GM10248 (cell line): ENCODE results near the gene SLC6A18.

Source experiments
- CTCF ChIA-PET: fragments of 300-600 bp; sonication (Branson Sonifier 250); formaldehyde crosslinking; extraction: SDS; loops from one replicate; lab custom pipeline; 2021; ENCODE audit warnings: antibody characterized with exemption; lab: Yijun Ruan, JAX
- POLR2A ChIA-PET: fragments of 350-650 bp; sonication (Branson Sonifier 250); formaldehyde crosslinking; extraction: SDS; loops from one replicate; lab custom pipeline; 2020; ENCODE audit warnings: antibody characterized with exemption; lab: Yijun Ruan, JAX
- DNase-seq: peaks from one replicate; pipeline ENCODE4 v3.0.0; 2012; ENCODE audit errors: extremely low spot score
- CTCF ChIP-seq: IDR thresholded peaks from 2 replicates; pipeline ENCODE4 v1.5.1; 2012; ENCODE audit warnings: mild to moderate bottlenecking, low read depth; ENCODE audit errors: extremely low read depth, missing control alignments, control extremely low read depth

SLC6A18 gene

GRCh38 chr5:1201327-1202025 lies 23.7 kb upstream of the SLC6A18 start, which contains the start of gene SLC6A19:
TSS of gene SLC6A19 (plus strand) at chr5:1201595. CDS start at chr5:1201651, 56 bp downstream.
- no peak for DNase-seq
- TF ChIP-seq CTCF, result no peak

GRCh38 chr5:1202026-1202797 lies 23.0 kb upstream of the SLC6A18 start:
- no peak for TF ChIP-seq CTCF
- ChIA-PET CTCF (interaction anchor here (1.1 kb wide), 1 partner anchor 14 kb away, joined by 3 read pairs; no protein-coding TSS in a partner anchor), POLR2A (no interaction called here)
- no peak for DNase-seq

More at GRCh38 chr5:1201327-1202025, 23.7 kb upstream of the SLC6A18 start, which contains the start of gene SLC6A19:
- ChIA-PET POLR2A (no interaction called here), CTCF (interaction anchor here (1.1 kb wide), 1 partner anchor 15 kb away, joined by 3 read pairs; no protein-coding TSS in a partner anchor)

GRCh38 chr5:1202798-1203185 lies 22.4 kb upstream of the SLC6A18 start:
- no peak for TF ChIP-seq CTCF
- ChIA-PET CTCF (interaction anchor here (1.1 kb wide), 1 partner anchor 13 kb away, joined by 3 read pairs; no protein-coding TSS in a partner anchor), POLR2A (no interaction called here)

GRCh38 chr5:1203311-1203967 lies 21.7 kb upstream of the SLC6A18 start:
- POLR2A ChIA-PET, result no interaction called here
- DNase-seq, result no peak
- TF ChIP-seq CTCF, result no peak
- CTCF ChIA-PET, result no interaction called here

More at GRCh38 chr5:1202798-1203185, 22.4 kb upstream of the SLC6A18 start:
- DNase-seq, result no peak

GRCh38 chr5:1203968-1204692 lies 21.1 kb upstream of the SLC6A18 start:
- POLR2A ChIA-PET, result no interaction called here
- TF ChIP-seq CTCF, result no peak
- CTCF ChIA-PET, result no interaction called here
- no peak for DNase-seq
